ENCODE measurements around the gene COL4A1. TPM values are rescaled to one million over a fixed set of nuclear protein-coding genes. Genes with fewer than 3 reads are reported as not detected.

COL4A1 gene
- total RNA-seq, 2 experiments from 2014 or later: 0.08 to 0.16 TPM

GRCh38 chr13:110280231-110280813 lies 26.6 kb downstream of the COL4A1 start:
- ATAC-seq (ENCODE audit: poor library complexity): no peak

GRCh38 chr13:110279684-110280083 lies 27.3 kb downstream of the COL4A1 start:
- Mint-ChIP-seq H3K4me3 (no peak overlapping the region), H3K27me3 (peaks cover 43% of the 10 kb centered on the region), H3K4me1 (ENCODE audit: low read depth) (no peaks in the 10 kb centered on the region), H3K9me3 (no peaks in the 10 kb centered on the region), H3K27ac (no peak overlapping the region), H3K36me3 (ENCODE audit: low read depth) (no peaks in the 10 kb centered on the region)
- Histone ChIP-seq H3K27me3 (ENCODE audit: control insufficient read depth in 1 of 2, insufficient read depth in 2 of 2, low read length in 2 of 2) (no peaks in the 10 kb centered on the region), H3K4me1 (ENCODE audit: insufficient read depth, low read length) (no peaks in the 10 kb centered on the region), H3K27ac (ENCODE audit: low read depth in 1 of 2, low read length in 2 of 2) (no peak overlapping the region), H3K4me3 (ENCODE audit: low read length) (no peak overlapping the region), H3K9me3 (ENCODE audit: control insufficient read depth in 1 of 2, insufficient read depth in 1 of 2, low read length in 2 of 2) (no peaks in the 10 kb centered on the region), H3K36me3 (ENCODE audit: insufficient read depth, low read length) (no peaks in the 10 kb centered on the region)
- ATAC-seq (ENCODE audit: poor library complexity): no peak
- no peak for TF ChIP-seq CTCF (IDR thresholded peaks at IDR 0.05)
- ChIA-PET CTCF (no interaction called here), POLR2A (no interaction called here)
- DNase-seq: no peak
- intact Hi-C loops (cut with DNase I, micrococcal nuclease): no loop called here

More at GRCh38 chr13:110280231-110280813, 26.6 kb downstream of the COL4A1 start:
- H3K9me3 Mint-ChIP-seq: no peaks in the 10 kb centered on the region
- H3K27me3 Mint-ChIP-seq: peaks cover 49% of the 10 kb centered on the region
- Histone ChIP-seq H3K4me3 (ENCODE audit: low read length) (no peak overlapping the region), H3K36me3 (ENCODE audit: insufficient read depth, low read length) (no peaks in the 10 kb centered on the region), H3K9me3 (ENCODE audit: control insufficient read depth in 1 of 2, insufficient read depth in 1 of 2, low read length in 2 of 2) (no peaks in the 10 kb centered on the region), H3K4me1 (ENCODE audit: insufficient read depth, low read length) (no peaks in the 10 kb centered on the region), H3K27ac (ENCODE audit: low read depth in 1 of 2, low read length in 2 of 2) (no peak overlapping the region), H3K27me3 (ENCODE audit: control insufficient read depth in 1 of 2, insufficient read depth in 2 of 2, low read length in 2 of 2) (no peaks in the 10 kb centered on the region)
- no peak overlapping the region for H3K27ac Mint-ChIP-seq
- POLR2A ChIA-PET: no interaction called here
- intact Hi-C loops (cut with DNase I, micrococcal nuclease): no loop called here
- DNase-seq: no peak
- CTCF ChIA-PET: no interaction called here
- H3K4me3 Mint-ChIP-seq: no peak overlapping the region
- no peaks in the 10 kb centered on the region for H3K4me1 Mint-ChIP-seq (ENCODE audit: low read depth)
- no peaks in the 10 kb centered on the region for H3K36me3 Mint-ChIP-seq (ENCODE audit: low read depth)
- TF ChIP-seq CTCF (IDR thresholded peaks at IDR 0.05): no peak

DNA sequence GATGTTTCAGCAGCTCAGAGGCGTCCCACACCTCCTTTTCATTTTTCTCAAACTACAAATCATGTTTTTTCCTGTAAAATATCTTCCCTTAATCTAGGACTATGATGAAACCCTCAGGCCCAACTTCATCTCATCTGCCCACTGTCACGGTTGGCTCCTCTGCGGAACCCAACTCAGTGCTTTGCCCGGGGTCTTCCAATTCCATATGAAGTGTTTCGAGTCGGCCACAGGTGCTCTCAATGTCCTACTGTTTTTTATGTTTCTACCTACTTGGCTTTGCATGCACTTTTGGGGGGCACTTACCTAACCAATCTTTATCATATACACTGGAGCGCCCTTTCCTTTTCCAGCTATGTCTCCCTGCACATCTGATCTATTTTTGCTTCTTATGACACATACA lies 28.1 kb downstream of the COL4A1 start:
- no peaks in the 10 kb centered on the region for H3K9me3 ChIP-seq (ENCODE audit: control insufficient read depth in 1 of 2, insufficient read depth in 1 of 2, low read length in 2 of 2)
- no peak overlapping the region for H3K27ac Mint-ChIP-seq
- DNase-seq (no peak), ATAC-seq (ENCODE audit: poor library complexity) (no peak)
- no peak for TF ChIP-seq CTCF (IDR thresholded peaks at IDR 0.05)
- H3K27me3 ChIP-seq (ENCODE audit: control insufficient read depth in 1 of 2, insufficient read depth in 2 of 2, low read length in 2 of 2): no peaks in the 10 kb centered on the region
- H3K36me3 Mint-ChIP-seq (ENCODE audit: low read depth): no peaks in the 10 kb centered on the region
- no peak overlapping the region for H3K4me3 Mint-ChIP-seq
- no peak overlapping the region for H3K4me3 ChIP-seq (ENCODE audit: low read length)
- CTCF ChIA-PET: no interaction called here
- H3K27me3 Mint-ChIP-seq: peaks cover 41% of the 10 kb centered on the region
- H3K4me1 ChIP-seq (ENCODE audit: insufficient read depth, low read length): no peaks in the 10 kb centered on the region
- intact Hi-C loops (cut with DNase I, micrococcal nuclease): no loop called here
- H3K4me1 Mint-ChIP-seq (ENCODE audit: low read depth): no peaks in the 10 kb centered on the region
- no peak overlapping the region for H3K27ac ChIP-seq (ENCODE audit: low read depth in 1 of 2, low read length in 2 of 2)
- no peaks in the 10 kb centered on the region for H3K36me3 ChIP-seq (ENCODE audit: insufficient read depth, low read length)
- POLR2A ChIA-PET: no interaction called here
- H3K9me3 Mint-ChIP-seq: no peaks in the 10 kb centered on the region

Measured in CD4-positive, alpha-beta T cell (primary cell).